ENCODE measurements around the gene NEDD4L.

The NEDD4L gene

DNA sequence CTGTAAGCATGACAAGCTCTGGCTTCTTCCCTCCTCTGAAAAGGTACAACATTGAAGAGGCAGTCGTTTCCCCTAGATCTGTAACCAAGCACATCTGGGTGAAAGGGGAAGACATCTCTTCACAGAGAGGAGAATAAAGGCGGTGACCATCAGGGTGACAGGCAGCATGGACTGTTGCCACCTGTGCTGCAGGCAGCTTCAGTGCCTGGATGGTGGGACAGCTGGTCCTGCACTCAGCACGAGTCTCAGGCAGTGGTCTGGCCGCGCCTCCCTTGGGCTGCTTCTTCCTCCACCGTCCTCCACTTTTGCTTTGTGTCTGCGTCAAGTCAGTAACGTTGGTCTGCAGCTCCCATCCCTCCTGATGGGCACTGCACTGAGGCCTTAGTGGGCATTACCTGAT is 264.4 kb downstream of the NEDD4L start:
- peaks cover 0 to 28% of the 10 kb centered on the region in 2 donors for H3K4me1 Mint-ChIP-seq (ENCODE audit: low read depth in 2 of 2)
- no peak for ATAC-seq (replicated peaks)

DNA sequence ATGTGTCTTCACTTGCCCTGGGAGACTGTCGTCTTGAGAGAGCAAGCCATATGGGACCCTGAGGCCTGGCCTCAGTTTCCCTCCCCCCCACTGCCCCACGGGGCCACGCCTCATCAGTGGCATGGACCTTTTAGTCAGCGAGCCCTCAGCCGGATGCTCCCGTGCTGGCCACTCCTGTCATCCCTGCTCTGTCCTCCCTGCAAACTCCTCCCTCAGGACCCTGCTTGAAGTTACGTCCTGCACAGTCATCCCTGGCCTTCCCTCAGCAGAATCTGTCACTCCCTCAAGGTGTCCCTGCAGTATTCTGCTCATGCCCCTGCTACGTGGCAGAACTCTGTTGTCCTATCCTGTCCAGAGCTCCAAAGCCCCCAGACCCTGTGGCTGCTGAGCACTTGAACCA is 265.1 kb downstream of the NEDD4L start:
- peaks cover 9 to 22% of the 10 kb centered on the region in 2 donors for H3K27me3 Mint-ChIP-seq
- no peak for ATAC-seq (replicated peaks)

More for the DNA sequence above, 264.4 kb downstream of the NEDD4L start:
- Mint-ChIP-seq H3K9me3 (peaks cover 0 to 2% of the 10 kb centered on the region in 2 donors), H3K27me3 (peaks cover 14 to 29% of the 10 kb centered on the region in 2 donors), H3K4me3 (no peak overlapping the region), H3K36me3 (ENCODE audit: insufficient read depth) (no peaks in the 10 kb centered on the region), H3K27ac (no peak overlapping the region)
- no peak for DNase-seq

DNA sequence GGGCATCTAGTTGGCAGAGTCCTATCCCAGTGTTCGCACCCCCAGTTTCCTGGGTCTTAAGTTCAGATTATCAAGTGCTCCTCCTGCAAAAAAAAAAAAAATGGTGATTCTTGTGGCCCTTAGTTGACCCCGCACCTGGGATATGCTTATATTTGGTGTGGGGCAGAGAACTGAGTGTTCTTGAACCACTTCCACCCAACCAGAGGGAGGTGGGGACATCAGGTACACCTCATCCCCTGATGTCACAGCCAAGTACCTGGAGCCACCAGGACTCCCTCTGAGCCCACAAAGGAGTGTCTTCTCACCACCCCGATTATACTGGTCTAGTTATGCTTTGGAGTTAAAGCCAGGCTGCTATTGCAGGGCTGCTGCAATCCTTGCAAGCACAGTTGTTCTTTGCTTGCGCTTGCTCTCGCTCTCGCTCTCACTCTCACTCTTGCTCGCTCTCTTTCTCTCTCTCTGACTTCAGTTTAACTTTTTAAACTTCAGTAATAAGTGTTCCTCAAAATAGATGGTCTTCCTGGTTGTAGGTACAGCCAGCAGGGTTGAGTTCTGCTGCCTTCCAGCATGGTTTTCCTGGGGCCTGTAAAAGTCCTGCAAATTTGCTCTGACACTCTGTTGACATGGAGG is 265.7 kb downstream of the NEDD4L start:
- H3K27ac Mint-ChIP-seq = peak overlapping the region in 1 of 2 donors; percentile 51
- H3K4me3 Mint-ChIP-seq = peak overlapping the region in 1 of 2 donors; percentile 44
- H3K36me3 Mint-ChIP-seq (ENCODE audit: insufficient read depth) = no peaks in the 10 kb centered on the region
- peaks cover 9 to 19% of the 10 kb centered on the region in 2 donors for H3K27me3 Mint-ChIP-seq
- H3K4me1 Mint-ChIP-seq (ENCODE audit: low read depth in 2 of 2) = peaks cover 0 to 24% of the 10 kb centered on the region in 2 donors
- peak in 1 of 3 experiments; percentile 8 for DNase-seq
- peaks cover 0 to 2% of the 10 kb centered on the region in 2 donors for H3K9me3 Mint-ChIP-seq
- peak; percentile 75 for ATAC-seq (replicated peaks)

More for the DNA sequence above, 265.1 kb downstream of the NEDD4L start:
- Mint-ChIP-seq H3K4me3 (no peak overlapping the region), H3K36me3 (ENCODE audit: insufficient read depth) (no peaks in the 10 kb centered on the region), H3K27ac (peak overlapping the region in 1 of 2 donors; percentile 36), H3K9me3 (peaks cover 0 to 2% of the 10 kb centered on the region in 2 donors), H3K4me1 (ENCODE audit: low read depth in 2 of 2) (peaks cover 0 to 24% of the 10 kb centered on the region in 2 donors)
- no peak for DNase-seq

DNA sequence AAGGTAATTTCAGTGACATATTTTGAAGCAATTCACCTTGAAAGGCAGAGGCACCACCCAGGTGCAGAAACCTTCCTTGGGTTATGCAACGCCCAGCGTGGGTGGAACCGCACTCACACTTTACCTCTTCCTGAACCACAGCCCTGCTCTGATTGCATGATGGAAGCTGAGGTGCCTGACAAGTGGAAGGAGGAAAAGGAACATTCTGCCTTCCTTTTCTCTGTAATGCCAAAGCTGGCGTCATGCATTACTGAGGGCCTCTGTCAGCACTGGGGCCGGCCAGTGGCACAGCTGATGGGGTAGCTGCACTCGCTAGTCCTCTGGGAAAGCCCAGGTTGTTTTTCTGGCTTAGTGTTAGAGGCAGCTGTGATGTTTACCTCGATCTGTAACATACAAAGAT is 266.5 kb downstream of the NEDD4L start:
- Mint-ChIP-seq H3K27ac (peak overlapping the region in 1 of 2 donors; percentile 51), H3K4me1 (ENCODE audit: low read depth in 2 of 2) (peaks cover 0 to 24% of the 10 kb centered on the region in 2 donors), H3K27me3 (peaks cover 9 to 19% of the 10 kb centered on the region in 2 donors), H3K9me3 (peaks cover 0 to 2% of the 10 kb centered on the region in 2 donors), H3K4me3 (peak overlapping the region in 1 of 2 donors; percentile 44), H3K36me3 (ENCODE audit: insufficient read depth) (no peaks in the 10 kb centered on the region)
- ATAC-seq (replicated peaks) (peak; percentile 75), DNase-seq (peak in 1 of 3 experiments; percentile 9)

DNA sequence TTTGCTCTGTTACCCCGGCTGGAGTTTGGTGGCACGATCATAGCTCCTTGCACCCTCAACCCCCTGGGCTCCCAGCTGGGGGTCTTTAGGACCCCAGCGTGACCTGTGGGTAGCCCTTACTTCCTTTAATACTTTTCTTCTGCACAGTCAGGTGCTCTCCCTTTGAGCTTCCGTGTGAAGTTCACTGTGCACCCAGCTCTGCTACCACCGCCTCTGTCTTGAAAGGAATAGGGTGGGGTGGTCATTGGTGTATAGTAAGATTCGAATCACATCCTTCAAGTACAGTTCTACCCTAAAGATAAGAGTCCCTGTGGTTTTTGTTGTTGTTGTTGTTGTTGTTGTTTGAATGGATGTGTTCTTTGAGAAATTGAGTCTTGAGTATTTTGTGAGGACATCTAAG is 267.4 kb downstream of the NEDD4L start:
- H3K4me1 Mint-ChIP-seq (ENCODE audit: low read depth in 2 of 2) = peaks cover 0 to 24% of the 10 kb centered on the region in 2 donors
- ATAC-seq (replicated peaks) (no peak), DNase-seq (no peak)
- H3K27ac Mint-ChIP-seq = no peak overlapping the region
- H3K9me3 Mint-ChIP-seq = no peaks in the 10 kb centered on the region
- H3K36me3 Mint-ChIP-seq (ENCODE audit: insufficient read depth) = no peaks in the 10 kb centered on the region
- no peak overlapping the region for H3K4me3 Mint-ChIP-seq
- peaks cover 14 to 19% of the 10 kb centered on the region in 2 donors for H3K27me3 Mint-ChIP-seq

DNA sequence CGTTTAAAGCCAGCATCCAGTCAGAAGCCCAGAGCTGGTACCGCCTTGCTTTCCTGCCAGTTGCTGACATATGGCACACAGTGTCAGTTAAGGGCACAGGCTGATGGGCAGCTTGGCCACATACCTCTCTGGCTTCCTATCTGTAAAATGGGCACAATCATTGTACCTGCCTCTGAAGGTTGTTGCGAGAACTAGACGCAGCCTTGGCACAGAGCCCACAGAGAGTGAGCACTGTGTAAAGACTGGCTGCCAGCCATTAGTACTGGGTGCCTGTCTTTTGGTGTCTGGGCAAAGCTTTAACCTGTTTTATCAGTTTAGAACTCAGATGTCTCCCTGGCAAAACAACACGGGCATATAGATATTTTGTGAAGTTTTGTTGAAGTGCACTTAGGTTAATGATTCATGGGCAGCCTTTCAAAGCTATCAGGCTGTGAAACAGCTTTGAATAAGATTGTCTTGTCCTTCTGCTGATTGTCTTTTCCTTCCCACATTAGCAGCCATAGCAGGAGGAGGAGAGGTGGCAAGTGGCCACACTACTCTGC is 269.5 kb downstream of the NEDD4L start:
- no peaks in the 10 kb centered on the region for H3K9me3 Mint-ChIP-seq
- H3K36me3 Mint-ChIP-seq (ENCODE audit: insufficient read depth) = peaks cover 2% of the 10 kb centered on the region
- ATAC-seq (replicated peaks) (no peak), DNase-seq (no peak)
- no peak overlapping the region for H3K4me3 Mint-ChIP-seq
- peaks cover 14 to 23% of the 10 kb centered on the region in 2 donors for H3K27me3 Mint-ChIP-seq
- peaks cover 0 to 24% of the 10 kb centered on the region in 2 donors for H3K4me1 Mint-ChIP-seq (ENCODE audit: low read depth in 2 of 2)
- no peak overlapping the region for H3K27ac Mint-ChIP-seq

DNA sequence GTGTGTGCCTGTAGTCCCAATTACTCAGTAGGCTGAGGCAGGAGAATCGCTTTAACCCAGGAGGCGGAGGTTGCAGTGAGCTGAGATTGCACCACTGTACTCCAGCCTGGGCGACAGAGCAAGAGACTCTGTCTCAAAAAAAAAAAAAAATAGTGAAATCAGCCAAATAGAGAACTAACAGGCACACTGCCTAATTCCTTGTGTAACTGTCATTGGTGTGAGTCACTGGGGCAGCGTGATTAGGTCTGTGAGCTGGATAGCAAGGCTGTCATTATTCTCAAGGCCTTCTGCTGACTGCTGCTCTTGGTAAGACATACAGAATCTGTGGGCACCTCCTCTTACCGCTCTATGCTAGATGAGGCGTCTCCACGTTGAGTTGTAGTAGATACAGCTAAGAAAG is 270.3 kb downstream of the NEDD4L start:
- DNase-seq (no peak), ATAC-seq (replicated peaks) (no peak)
- Mint-ChIP-seq H3K4me1 (ENCODE audit: low read depth in 2 of 2) (peaks cover 0 to 20% of the 10 kb centered on the region in 2 donors), H3K27ac (no peak overlapping the region), H3K9me3 (no peaks in the 10 kb centered on the region), H3K4me3 (no peak overlapping the region), H3K27me3 (peaks cover 9 to 23% of the 10 kb centered on the region in 2 donors), H3K36me3 (ENCODE audit: insufficient read depth) (peaks cover 2% of the 10 kb centered on the region)

DNA sequence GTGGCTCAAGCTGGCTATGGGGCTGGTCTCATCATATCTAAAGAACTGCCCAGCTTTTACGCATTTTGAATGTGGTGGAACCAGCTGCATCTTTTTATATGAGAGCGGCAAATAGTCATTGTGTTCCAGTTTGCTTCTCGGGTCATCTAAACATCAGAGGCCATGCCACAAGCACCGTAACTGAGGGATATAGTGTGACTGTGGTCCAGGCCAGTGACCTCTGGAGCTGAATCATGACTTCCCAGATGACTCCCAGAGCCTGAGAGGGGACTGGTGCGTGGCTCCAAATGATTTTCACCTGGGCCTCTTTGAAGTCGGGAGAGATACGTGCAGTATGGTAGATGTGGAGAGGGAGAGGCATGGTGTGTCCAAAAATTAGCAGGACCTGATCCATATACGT is 271.0 kb downstream of the NEDD4L start:
- Mint-ChIP-seq H3K27me3 (peaks cover 5 to 20% of the 10 kb centered on the region in 2 donors), H3K9me3 (no peaks in the 10 kb centered on the region), H3K4me3 (no peak overlapping the region), H3K4me1 (ENCODE audit: low read depth in 2 of 2) (peaks cover 0 to 14% of the 10 kb centered on the region in 2 donors), H3K36me3 (ENCODE audit: insufficient read depth) (peaks cover 2% of the 10 kb centered on the region), H3K27ac (no peak overlapping the region)
- no peak for DNase-seq
- ATAC-seq (replicated peaks) = no peak

DNA sequence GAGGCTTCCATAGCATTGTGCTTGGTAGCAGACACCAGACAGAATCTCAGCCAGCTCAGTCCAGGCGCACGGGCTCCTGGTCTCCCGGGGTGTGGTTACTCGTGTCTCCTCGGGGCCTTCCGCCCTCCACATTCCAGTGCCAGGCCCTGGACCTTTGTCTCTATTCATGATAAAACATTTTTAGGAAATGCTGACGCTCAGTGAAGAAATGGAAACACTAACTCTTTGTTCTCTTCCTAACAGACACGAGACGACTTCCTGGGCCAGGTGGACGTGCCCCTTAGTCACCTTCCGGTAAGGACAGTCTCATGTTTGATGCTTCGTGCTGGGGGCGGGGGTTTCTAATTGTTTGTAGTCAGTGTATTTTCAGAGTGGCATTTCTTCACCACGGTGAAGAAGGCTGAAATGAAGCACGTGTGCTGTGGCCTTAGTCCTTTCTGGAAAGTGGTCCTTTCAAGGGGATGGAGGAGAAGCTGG is 271.8 kb downstream of the NEDD4L start:
- Mint-ChIP-seq H3K36me3 (ENCODE audit: insufficient read depth) (peaks cover 2% of the 10 kb centered on the region), H3K27ac (no peak overlapping the region)

DNA sequence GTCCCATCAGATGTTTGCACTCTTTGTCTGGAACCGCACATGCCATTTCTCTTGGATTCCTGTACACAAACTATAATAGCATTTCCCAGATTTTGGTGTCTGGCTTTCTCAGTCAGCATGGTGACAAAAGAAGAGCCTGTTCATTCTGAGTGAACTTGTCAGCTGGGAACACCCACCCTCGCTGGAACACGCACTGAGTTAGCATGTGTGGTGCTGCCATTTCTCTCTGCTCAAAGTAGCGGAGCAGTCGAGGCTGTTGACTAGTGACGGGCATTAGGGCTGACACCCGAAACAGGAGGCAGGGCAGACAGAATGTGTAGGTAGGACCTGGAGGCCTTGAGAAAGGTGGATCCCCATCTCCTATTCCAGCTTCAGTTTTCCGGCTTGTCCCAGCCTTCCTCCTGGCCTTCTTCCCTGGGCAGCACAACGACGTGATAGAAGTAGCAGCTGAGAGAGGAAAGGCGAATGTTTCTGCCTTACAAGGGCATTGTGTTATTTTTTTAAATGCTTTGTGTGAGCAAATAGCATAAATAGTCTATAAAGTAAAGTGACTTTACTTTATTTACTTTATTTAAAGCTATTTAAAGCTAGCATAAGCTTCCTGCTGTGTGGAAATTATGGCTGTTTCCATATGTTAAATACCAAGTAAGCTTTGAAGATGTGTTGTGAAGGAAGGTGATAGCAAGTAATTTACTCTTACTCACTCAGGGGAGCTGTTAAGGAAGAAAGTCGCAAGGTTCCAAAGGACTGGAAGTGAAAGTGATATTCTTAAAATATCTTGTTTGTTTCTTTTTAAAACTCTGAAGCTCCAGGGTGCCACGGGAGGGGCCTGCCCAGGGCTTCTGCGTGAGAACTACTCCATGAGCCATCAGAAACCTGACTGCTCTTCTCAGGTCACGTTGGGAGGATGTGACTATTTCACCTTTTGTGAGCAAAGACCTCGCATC is 272.6 kb downstream of the NEDD4L start:
- H3K4me1 Mint-ChIP-seq (ENCODE audit: low read depth in 2 of 2) = peaks cover 0 to 5% of the 10 kb centered on the region in 2 donors
- H3K9me3 Mint-ChIP-seq = no peaks in the 10 kb centered on the region
- peaks cover 14 to 25% of the 10 kb centered on the region in 2 donors for H3K27me3 Mint-ChIP-seq
- no peak for DNase-seq
- no peak overlapping the region for H3K4me3 Mint-ChIP-seq
- ATAC-seq (replicated peaks) = no peak
- H3K27ac Mint-ChIP-seq = peak overlapping the region in 1 of 2 donors; percentile 16
- H3K36me3 Mint-ChIP-seq (ENCODE audit: insufficient read depth) = peaks cover 2% of the 10 kb centered on the region

More for the DNA sequence above, 271.8 kb downstream of the NEDD4L start:
- DNase-seq = no peak
- Mint-ChIP-seq H3K27me3 (peaks cover 6 to 19% of the 10 kb centered on the region in 2 donors), H3K9me3 (no peaks in the 10 kb centered on the region), H3K4me3 (no peak overlapping the region), H3K4me1 (ENCODE audit: low read depth in 2 of 2) (peaks cover 0 to 8% of the 10 kb centered on the region in 2 donors)
- ATAC-seq (replicated peaks) = no peak

DNA sequence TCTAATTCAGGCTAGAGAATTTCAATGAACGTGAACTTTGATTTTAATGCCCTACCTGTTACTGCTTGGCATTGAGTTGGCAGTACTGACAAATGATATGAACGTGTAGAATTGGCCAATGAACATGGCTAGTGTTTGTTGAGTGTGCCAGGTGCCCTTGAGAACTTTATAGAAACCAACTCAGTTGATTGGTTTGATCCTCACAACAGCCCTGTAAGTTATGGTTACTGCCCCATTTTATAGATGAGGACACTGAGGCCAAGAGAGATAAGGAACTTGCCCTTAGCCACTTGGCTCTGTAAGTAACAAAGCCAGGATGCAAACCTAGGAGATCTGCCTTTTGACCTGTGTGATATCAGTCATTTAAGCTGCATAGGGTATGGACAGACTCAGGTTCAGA is 275.7 kb downstream of the NEDD4L start:
- Mint-ChIP-seq H3K27me3 (peaks cover 14 to 17% of the 10 kb centered on the region in 2 donors), H3K9me3 (no peaks in the 10 kb centered on the region), H3K27ac (no peak overlapping the region), H3K4me3 (no peak overlapping the region), H3K36me3 (ENCODE audit: insufficient read depth) (peaks cover 2% of the 10 kb centered on the region), H3K4me1 (ENCODE audit: low read depth in 2 of 2) (peaks cover 0 to 5% of the 10 kb centered on the region in 2 donors)
- ATAC-seq (replicated peaks) = no peak
- DNase-seq = no peak

DNA sequence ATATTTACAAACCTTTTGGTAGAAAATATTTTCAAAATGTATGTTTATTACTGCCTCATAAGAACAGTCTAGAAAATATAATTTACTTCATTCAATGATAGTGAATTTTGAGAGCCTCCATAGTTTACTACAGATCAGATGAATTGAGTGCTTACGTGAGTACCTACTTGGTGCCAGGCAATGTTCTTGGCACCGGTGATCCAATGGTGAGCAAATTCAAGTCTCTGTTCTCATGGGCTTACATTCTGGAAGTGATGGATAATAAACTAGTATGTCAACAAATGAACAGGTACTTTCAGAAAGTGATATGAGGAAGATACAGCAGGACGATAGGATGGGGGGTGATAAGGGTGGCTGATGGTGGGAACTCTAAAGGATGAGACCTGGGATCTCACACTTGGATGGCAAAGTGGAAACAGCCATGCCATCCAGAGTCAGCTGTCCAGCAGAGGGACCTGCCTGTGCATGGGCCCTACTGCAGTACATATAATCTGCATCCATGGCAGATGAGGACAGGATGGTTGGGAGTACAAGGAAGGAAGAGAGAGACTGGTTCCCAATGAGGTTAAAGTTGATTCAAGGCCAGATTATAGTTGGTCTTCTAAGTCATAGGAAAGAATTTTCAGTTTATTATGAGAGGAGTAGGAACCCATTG is 277.0 kb downstream of the NEDD4L start:
- ATAC-seq (replicated peaks) = no peak
- Mint-ChIP-seq H3K4me3 (no peak overlapping the region), H3K9me3 (no peaks in the 10 kb centered on the region), H3K27me3 (peaks cover 11 to 17% of the 10 kb centered on the region in 2 donors), H3K36me3 (ENCODE audit: insufficient read depth) (peaks cover 2% of the 10 kb centered on the region), H3K4me1 (ENCODE audit: low read depth in 2 of 2) (peaks cover 0 to 5% of the 10 kb centered on the region in 2 donors), H3K27ac (no peak overlapping the region)
- no peak for DNase-seq

DNA sequence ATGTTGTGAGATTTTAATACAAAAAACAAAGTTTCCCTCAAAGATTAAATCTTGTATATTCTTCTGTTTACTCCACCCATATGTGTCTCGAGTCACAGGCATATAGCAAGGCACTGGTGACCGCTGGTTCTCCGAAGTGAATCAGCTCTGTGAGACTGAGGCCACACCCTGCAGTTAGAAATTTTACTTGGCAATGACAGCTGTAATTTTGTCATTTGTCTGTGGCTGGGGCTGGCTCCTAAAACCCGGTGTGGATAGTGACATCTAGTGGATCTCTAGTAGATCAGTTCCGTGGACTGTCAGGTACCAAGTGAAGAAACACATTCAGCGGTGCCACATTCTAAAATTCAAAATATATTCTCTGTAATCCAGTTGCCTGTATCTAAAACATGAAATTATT is 278.0 kb downstream of the NEDD4L start:
- peaks cover 2% of the 10 kb centered on the region for H3K36me3 Mint-ChIP-seq (ENCODE audit: insufficient read depth)
- H3K4me1 Mint-ChIP-seq (ENCODE audit: low read depth in 2 of 2) = peaks cover 0 to 5% of the 10 kb centered on the region in 2 donors
- H3K9me3 Mint-ChIP-seq = no peaks in the 10 kb centered on the region
- no peak overlapping the region for H3K27ac Mint-ChIP-seq
- ATAC-seq (replicated peaks) = peak; percentile 90
- DNase-seq = peak in 2 of 3 experiments; percentile 7 to 18
- H3K4me3 Mint-ChIP-seq = no peak overlapping the region
- H3K27me3 Mint-ChIP-seq = peaks cover 9 to 17% of the 10 kb centered on the region in 2 donors
